ENCODE measurements around the gene PBX3. TPM values are rescaled to one million over a fixed set of nuclear protein-coding genes. Genes with fewer than 3 reads are reported as not detected.

PBX3 gene
- total RNA-seq, 6 experiments from 2014 or later: 13.0 to 20.2 (median 15.0) TPM

- Histone ChIP-seq H3K9me3 (no peaks in the 10 kb centered on the region), H3K27me3 (no peaks in the 10 kb centered on the region), H3K27ac (no peak overlapping the region), H3K4me3 (no peak overlapping the region), H3K4me1 (peaks cover 0 to 27% (median 7%) of the 10 kb centered on the region in 4 donors), H3K36me3 (no peaks in the 10 kb centered on the region)
- no peak for ATAC-seq
- TF ChIP-seq CTCF (IDR thresholded peaks at IDR 0.05) (no peak), POLR2A (IDR thresholded peaks at IDR 0.05) (no peak)
- WGBS (ENCODE audit: insufficient coverage, low coverage, low lambda C conversion rate, missing lambda C conversion rate): 0% methylated on average over 1 of the region's 1 CpG
- DNase-seq: no peak
- intact Hi-C loops (cut with DNase I): no loop called here
Observed at GRCh38 chr9:125757834-125758233, 10.7 kb downstream of the PBX3 start.

- intact Hi-C loops (cut with DNase I): no loop called here
- peak; percentile 82 to 91 (median 84) for ATAC-seq
- TF ChIP-seq CTCF (IDR thresholded peaks at IDR 0.05) (no peak), POLR2A (IDR thresholded peaks at IDR 0.05) (no peak)
- peaks cover 0 to 27% (median 7%) of the 10 kb centered on the region in 4 donors for H3K4me1 ChIP-seq
- H3K4me3 ChIP-seq: peak overlapping the region; percentile 3 to 39 (median 23)
- 37% methylated on average over 6 of the region's 6 CpGs for WGBS (ENCODE audit: insufficient coverage, low coverage, low lambda C conversion rate, missing lambda C conversion rate)
- H3K27me3 ChIP-seq: no peaks in the 10 kb centered on the region
- DNase-seq: no peak
- H3K27ac ChIP-seq: peak overlapping the region in 2 of 3 donors; percentile 21 to 26
- no peaks in the 10 kb centered on the region for H3K9me3 ChIP-seq
- H3K36me3 ChIP-seq: no peaks in the 10 kb centered on the region
Observed at GRCh38 chr9:125758986-125759763, 12.0 kb downstream of the PBX3 start.

GRCh38 chr9:125759764-125760129, 12.6 kb downstream of the PBX3 start:
- H3K27ac ChIP-seq: peak overlapping the region in 1 of 3 donors; percentile 26
- no peaks in the 10 kb centered on the region for H3K36me3 ChIP-seq
- ATAC-seq (peak; percentile 52 to 71 (median 66)), DNase-seq (no peak)
- peaks cover 0 to 27% (median 7%) of the 10 kb centered on the region in 4 donors for H3K4me1 ChIP-seq
- 19% methylated on average over 7 of the region's 7 CpGs for WGBS (ENCODE audit: insufficient coverage, low coverage, low lambda C conversion rate, missing lambda C conversion rate)
- peak overlapping the region; percentile 3 to 39 (median 23) for H3K4me3 ChIP-seq
- no peaks in the 10 kb centered on the region for H3K9me3 ChIP-seq
- no peaks in the 10 kb centered on the region for H3K27me3 ChIP-seq
- TF ChIP-seq POLR2A (IDR thresholded peaks at IDR 0.05) (no peak), CTCF (IDR thresholded peaks at IDR 0.05) (no peak)
- intact Hi-C loops (cut with DNase I): no loop called here

- ATAC-seq (no peak), DNase-seq (no peak)
- intact Hi-C loops (cut with DNase I): no loop called here
- WGBS (ENCODE audit: insufficient coverage, low coverage, low lambda C conversion rate, missing lambda C conversion rate): 100% methylated on average over 1 of the region's 1 CpG
- Histone ChIP-seq H3K4me1 (peaks cover 0 to 23% (median 7%) of the 10 kb centered on the region in 4 donors), H3K4me3 (no peak overlapping the region), H3K27ac (no peak overlapping the region), H3K9me3 (no peaks in the 10 kb centered on the region), H3K27me3 (no peaks in the 10 kb centered on the region), H3K36me3 (no peaks in the 10 kb centered on the region)
- no peak for TF ChIP-seq POLR2A (IDR thresholded peaks at IDR 0.05)
- no peak for TF ChIP-seq CTCF (IDR thresholded peaks at IDR 0.05)
Observed at GRCh38 chr9:125760537-125760936, 13.4 kb downstream of the PBX3 start.
